ENCODE results near the gene EPB41L2. TPM values are rescaled to one million over a fixed set of nuclear protein-coding genes. Genes with fewer than 3 reads are reported as not detected.

The EPB41L2 gene
- total RNA-seq, 4 donors from 2014 or later, result 190 to 321 (median 265) TPM

DNA sequence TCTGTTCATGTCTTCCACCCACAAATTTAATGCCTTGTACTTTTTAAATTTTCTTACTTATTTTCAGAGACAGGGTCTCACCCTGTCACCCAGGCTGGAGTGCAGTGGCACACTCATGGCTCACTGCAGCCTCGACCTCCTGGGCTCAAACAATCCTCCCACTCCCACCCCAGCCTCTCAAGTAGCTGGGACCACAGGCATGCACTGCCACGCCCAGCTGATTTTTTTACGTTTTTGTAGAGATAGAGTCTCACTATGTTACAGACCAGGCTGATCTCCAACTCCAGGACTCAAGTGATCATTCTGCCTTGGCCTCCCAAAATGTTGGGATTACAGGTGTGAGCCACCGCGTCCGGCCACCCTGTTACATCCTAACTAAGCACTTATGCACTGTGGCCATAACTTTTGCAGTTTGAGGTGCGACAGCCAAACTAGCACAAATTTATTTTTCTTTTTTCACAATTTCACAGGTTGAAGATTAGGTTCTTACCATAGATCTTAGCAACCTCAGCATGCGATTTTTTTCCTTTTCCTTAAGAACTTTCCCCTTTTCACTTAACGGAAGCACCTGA lies 92.1 kb downstream of the EPB41L2 start:
- TF ChIP-seq, protein P1, sequence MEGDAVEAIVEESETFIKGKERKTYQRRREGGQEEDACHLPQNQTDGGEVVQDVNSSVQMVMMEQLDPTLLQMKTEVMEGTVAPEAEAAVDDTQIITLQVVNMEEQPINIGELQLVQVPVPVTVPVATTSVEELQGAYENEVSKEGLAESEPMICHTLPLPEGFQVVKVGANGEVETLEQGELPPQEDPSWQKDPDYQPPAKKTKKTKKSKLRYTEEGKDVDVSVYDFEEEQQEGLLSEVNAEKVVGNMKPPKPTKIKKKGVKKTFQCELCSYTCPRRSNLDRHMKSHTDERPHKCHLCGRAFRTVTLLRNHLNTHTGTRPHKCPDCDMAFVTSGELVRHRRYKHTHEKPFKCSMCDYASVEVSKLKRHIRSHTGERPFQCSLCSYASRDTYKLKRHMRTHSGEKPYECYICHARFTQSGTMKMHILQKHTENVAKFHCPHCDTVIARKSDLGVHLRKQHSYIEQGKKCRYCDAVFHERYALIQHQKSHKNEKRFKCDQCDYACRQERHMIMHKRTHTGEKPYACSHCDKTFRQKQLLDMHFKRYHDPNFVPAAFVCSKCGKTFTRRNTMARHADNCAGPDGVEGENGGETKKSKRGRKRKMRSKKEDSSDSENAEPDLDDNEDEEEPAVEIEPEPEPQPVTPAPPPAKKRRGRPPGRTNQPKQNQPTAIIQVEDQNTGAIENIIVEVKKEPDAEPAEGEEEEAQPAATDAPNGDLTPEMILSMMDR (IDR thresholded peaks at IDR 0.05), result no peak
- no peak for TF ChIP-seq EP300 (IDR thresholded peaks at IDR 0.05)
- peak overlapping the region in 2 of 4 donors; percentile 82 to 88 for H3K27ac ChIP-seq
- 79% methylated on average over 9 of the region's 9 CpGs for WGBS, 2 donors

DNA sequence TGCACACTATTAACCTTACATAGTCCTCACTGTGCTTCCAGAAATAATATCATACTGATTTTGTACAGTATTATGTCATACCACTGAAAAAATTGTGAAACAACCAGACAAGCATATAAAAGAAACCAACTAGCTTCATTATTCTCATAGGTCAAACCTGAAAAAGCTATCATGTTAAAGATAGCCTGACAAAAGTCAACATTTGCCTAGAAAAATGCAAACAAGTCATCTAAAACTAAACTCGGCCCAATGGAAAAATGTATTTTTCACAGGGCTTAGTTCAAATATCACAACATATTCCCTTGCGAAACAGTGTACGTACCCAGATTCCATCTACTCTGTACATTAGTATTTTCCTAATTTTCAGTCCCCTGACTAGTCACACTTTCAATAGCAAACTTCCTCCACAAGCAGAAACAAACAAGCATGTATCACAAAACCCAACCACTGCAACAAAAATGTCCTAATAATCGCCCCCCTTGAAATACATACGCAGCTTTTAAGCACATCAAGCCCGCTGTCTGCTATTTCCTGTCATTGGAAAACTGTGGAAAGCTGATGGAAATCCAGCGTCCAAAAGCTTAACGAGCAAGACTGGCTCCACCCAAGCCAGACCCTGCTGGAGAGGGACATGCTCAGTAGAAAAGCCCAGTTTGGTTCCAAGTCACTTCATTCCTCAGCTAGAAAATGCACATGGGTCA lies 93.1 kb downstream of the EPB41L2 start:
- TF ChIP-seq, protein P1 (IDR thresholded peaks at IDR 0.05), result no peak
- peak in 1 of 2 donors; percentile 87 for TF ChIP-seq EP300 (IDR thresholded peaks at IDR 0.05)
- TF ChIP-seq POLR2A (IDR thresholded peaks at IDR 0.05), result peak in 1 of 2 donors; percentile 18
- H3K36me3 ChIP-seq, result no peaks in the 10 kb centered on the region
- peaks cover 0 to 51% (median 24%) of the 10 kb centered on the region in 4 donors for H3K4me1 ChIP-seq
- no peaks in the 10 kb centered on the region for H3K27me3 ChIP-seq
- H3K4me3 ChIP-seq, result peak overlapping the region; percentile 25 to 56 (median 41)
- DNase-seq (ENCODE audit: low spot score in 2 of 2), result peak in 1 of 2 donors; percentile 52
- WGBS, 2 donors, result 14 to 15% methylated on average over 8 of the region's 8 CpGs
- H3K9me3 ChIP-seq, result no peaks in the 10 kb centered on the region
- peak overlapping the region; percentile 55 to 88 (median 72) for H3K27ac ChIP-seq

More for the DNA sequence above, 92.1 kb downstream of the EPB41L2 start:
- DNase-seq (ENCODE audit: low spot score in 2 of 2), result no peak
- no peaks in the 10 kb centered on the region for H3K27me3 ChIP-seq
- H3K36me3 ChIP-seq, result no peaks in the 10 kb centered on the region
- H3K4me3 ChIP-seq, result no peak overlapping the region
- H3K4me1 ChIP-seq, result peaks cover 0 to 43% (median 21%) of the 10 kb centered on the region in 4 donors
- no peaks in the 10 kb centered on the region for H3K9me3 ChIP-seq

DNA sequence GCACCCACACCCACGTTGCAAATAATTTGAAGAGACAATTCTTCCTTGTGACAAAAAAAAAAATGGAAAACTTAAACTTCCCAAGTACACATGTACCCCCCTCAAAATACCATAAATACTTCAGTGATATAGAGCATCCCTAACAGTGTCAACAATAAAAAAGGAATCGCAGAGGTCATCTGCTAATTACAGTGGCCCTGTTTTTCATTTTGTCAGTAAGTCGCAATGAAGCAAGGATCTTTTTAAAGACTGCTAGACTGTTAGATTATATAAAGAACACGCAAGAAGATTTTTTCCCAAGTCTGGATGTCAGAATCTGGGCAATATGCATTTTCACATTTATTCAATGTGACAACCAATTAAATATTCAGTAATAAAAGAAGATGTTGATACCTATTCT lies 93.9 kb downstream of the EPB41L2 start:
- Histone ChIP-seq H3K9me3 (no peaks in the 10 kb centered on the region), H3K27me3 (no peaks in the 10 kb centered on the region), H3K4me1 (peaks cover 0 to 58% (median 28%) of the 10 kb centered on the region in 4 donors), H3K36me3 (no peaks in the 10 kb centered on the region), H3K27ac (peak overlapping the region; percentile 55 to 88 (median 72)), H3K4me3 (peak overlapping the region; percentile 25 to 56 (median 41))
- TF ChIP-seq, protein P1 (IDR thresholded peaks at IDR 0.05), result no peak
- 17 to 27% methylated on average over 4 of the region's 4 CpGs for WGBS, 2 donors
- DNase-seq (ENCODE audit: low spot score in 2 of 2), result no peak

DNA sequence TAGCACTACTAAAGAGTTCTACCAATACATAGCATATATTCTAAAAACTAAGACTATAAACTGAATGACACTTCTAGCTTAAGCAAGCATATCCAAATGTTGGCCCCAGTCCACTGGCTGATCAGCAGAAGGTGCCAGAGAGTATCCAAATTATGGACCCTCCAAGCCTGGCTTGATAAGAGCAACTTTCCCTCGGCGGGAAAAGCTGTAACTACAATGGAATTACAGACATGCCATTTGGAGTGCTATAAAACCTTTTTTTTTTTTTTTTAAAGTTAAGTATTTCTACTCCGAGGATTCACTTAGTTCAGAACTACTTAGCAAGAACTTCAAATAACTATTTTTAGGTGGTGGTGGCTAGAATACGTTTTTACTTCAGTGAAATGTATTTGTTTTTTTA lies 94.6 kb downstream of the EPB41L2 start:
- Histone ChIP-seq H3K36me3 (no peaks in the 10 kb centered on the region), H3K4me3 (peak overlapping the region; percentile 25 to 56 (median 41)), H3K4me1 (peaks cover 0 to 65% (median 28%) of the 10 kb centered on the region in 4 donors), H3K27me3 (no peaks in the 10 kb centered on the region), H3K9me3 (no peaks in the 10 kb centered on the region), H3K27ac (peak overlapping the region; percentile 55 to 88 (median 72))
- TF ChIP-seq POLR2A (IDR thresholded peaks at IDR 0.05) (no peak), EP300 (IDR thresholded peaks at IDR 0.05) (no peak)
- TF ChIP-seq, protein P1 (IDR thresholded peaks at IDR 0.05), result no peak
- DNase-seq (ENCODE audit: low spot score in 2 of 2), result peak in 1 of 2 donors; percentile 25
- 14 to 21% methylated on average over 4 of the region's 4 CpGs for WGBS, 2 donors
